Liver (tissue), 3 donors: ENCODE data around the gene ARHGAP19.

ENCODE experiments used
- EGR1 ChIP-seq, 2 donors: IDR thresholded peaks; 2 replicates each; pipeline ENCODE4 v1.6.1; 2016 to 2018; ENCODE audit warnings: antibody characterized with exemption in 2 of 2, low read depth in 2 of 2
- FOXA2 ChIP-seq: IDR thresholded peaks from 2 replicates; pipeline ENCODE4 v1.6.1; 2016; ENCODE audit warnings: antibody characterized with exemption
- GABPA ChIP-seq, 2 donors: IDR thresholded peaks in 1 of 2; conservative IDR thresholded peaks in 1 of 2; 2 replicates each; pipeline ENCODE4 v1.6.1; 2016; ENCODE audit warnings: antibody characterized with exemption in 2 of 2, mild to moderate bottlenecking in 1 of 2, moderate library complexity in 1 of 2
- RAD21 ChIP-seq, 2 donors: IDR thresholded peaks; 2 replicates each; pipeline ENCODE4 v1.6.1; 2016; ENCODE audit warnings: antibody characterized with exemption in 2 of 2, mild to moderate bottlenecking in 2 of 2
- SP1 ChIP-seq: IDR thresholded peaks from 2 replicates; pipeline ENCODE4 v1.6.1; 2018; ENCODE audit warnings: antibody characterized with exemption, mild to moderate bottlenecking
- TAF1 ChIP-seq: conservative IDR thresholded peaks from 2 replicates; pipeline ENCODE4 v1.6.1; 2016; ENCODE audit warnings: antibody characterized with exemption, mild to moderate bottlenecking
- YY1 ChIP-seq: IDR thresholded peaks from 2 replicates; pipeline ENCODE4 v1.6.1; 2016; ENCODE audit warnings: antibody characterized with exemption, mild to moderate bottlenecking
- TF ChIP-seq, protein P1 (sequence below): fragments of 150-350 bp; IDR thresholded peaks from 2 replicates; pipeline ENCODE4 v1.5.1; 2017; ENCODE audit warnings: improper control_type of control experiment, low read depth, low read length; ENCODE audit not compliant: missing input control
- TF ChIP-seq, protein P2 (sequence below): IDR thresholded peaks from 2 replicates; pipeline ENCODE4 v1.6.1; 2016; ENCODE audit warnings: antibody characterized with exemption
- TF ChIP-seq, protein P3 (sequence below): IDR thresholded peaks from 2 replicates; pipeline ENCODE4 v1.6.1; 2016; ENCODE audit warnings: antibody characterized with exemption
- donor health status: healthy.
- donor health status: healthy.

DNA sequence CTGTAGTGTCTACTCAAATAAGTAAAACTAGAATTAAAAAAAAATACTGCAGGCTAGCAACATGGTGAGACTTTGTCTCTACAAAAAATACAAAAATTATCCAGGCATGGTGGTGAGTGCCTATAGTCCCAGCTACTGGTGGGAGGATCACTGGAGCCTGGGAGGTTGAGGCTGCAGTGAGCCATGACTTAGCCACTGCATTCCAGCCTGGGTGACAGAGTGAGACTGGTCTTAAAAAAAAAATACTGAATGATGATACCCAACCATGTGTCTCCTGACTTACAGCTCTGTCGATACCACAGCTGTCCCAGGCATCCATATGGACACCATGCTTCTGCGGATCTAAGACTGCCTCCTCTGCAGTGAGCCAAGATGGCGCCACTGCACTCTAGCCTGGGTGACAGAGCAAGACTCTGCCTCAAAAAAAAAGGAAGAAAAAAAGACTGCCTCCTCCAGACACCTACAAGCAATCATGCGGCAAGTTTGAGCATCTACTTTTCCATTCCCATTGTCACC, 18.7 kb upstream of the ARHGAP19 start:
- TF ChIP-seq, protein P1, sequence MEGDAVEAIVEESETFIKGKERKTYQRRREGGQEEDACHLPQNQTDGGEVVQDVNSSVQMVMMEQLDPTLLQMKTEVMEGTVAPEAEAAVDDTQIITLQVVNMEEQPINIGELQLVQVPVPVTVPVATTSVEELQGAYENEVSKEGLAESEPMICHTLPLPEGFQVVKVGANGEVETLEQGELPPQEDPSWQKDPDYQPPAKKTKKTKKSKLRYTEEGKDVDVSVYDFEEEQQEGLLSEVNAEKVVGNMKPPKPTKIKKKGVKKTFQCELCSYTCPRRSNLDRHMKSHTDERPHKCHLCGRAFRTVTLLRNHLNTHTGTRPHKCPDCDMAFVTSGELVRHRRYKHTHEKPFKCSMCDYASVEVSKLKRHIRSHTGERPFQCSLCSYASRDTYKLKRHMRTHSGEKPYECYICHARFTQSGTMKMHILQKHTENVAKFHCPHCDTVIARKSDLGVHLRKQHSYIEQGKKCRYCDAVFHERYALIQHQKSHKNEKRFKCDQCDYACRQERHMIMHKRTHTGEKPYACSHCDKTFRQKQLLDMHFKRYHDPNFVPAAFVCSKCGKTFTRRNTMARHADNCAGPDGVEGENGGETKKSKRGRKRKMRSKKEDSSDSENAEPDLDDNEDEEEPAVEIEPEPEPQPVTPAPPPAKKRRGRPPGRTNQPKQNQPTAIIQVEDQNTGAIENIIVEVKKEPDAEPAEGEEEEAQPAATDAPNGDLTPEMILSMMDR = no peak
- TF ChIP-seq GABPA (IDR thresholded peaks at IDR 0.05 in 1 of 2, conservative IDR thresholded peaks at IDR 0.05 in 1 of 2) (no peak), RAD21 (IDR thresholded peaks at IDR 0.05) (no peak), YY1 (no peak), SP1 (no peak), EGR1 (IDR thresholded peaks at IDR 0.05; ENCODE audit: low read depth in 2 of 2) (no peak), TAF1 (no peak), FOXA2 (no peak)
- TF ChIP-seq, protein P2, sequence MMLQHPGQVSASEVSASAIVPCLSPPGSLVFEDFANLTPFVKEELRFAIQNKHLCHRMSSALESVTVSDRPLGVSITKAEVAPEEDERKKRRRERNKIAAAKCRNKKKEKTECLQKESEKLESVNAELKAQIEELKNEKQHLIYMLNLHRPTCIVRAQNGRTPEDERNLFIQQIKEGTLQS = no peak
- TF ChIP-seq, protein P3, sequence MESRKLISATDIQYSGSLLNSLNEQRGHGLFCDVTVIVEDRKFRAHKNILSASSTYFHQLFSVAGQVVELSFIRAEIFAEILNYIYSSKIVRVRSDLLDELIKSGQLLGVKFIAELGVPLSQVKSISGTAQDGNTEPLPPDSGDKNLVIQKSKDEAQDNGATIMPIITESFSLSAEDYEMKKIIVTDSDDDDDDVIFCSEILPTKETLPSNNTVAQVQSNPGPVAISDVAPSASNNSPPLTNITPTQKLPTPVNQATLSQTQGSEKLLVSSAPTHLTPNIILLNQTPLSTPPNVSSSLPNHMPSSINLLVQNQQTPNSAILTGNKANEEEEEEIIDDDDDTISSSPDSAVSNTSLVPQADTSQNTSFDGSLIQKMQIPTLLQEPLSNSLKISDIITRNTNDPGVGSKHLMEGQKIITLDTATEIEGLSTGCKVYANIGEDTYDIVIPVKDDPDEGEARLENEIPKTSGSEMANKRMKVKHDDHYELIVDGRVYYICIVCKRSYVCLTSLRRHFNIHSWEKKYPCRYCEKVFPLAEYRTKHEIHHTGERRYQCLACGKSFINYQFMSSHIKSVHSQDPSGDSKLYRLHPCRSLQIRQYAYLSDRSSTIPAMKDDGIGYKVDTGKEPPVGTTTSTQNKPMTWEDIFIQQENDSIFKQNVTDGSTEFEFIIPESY = no peak
